HCT116 (cell line): ENCODE results near the gene BCAR3. TPM values are rescaled to one million over a fixed set of nuclear protein-coding genes. Genes with fewer than 3 reads are reported as not detected.

Source experiments
- ATAC-seq: fragments of 200-7000 bp; cut with Tn5 transposase; 2 replicates; pipeline ENCODE4 v1.9.1; 2020; ENCODE audit warnings: mild to moderate bottlenecking, moderate library complexity
- BruUV-seq: library from RNA; stranded (reverse); fragments of 400-500 nt; replicated peaks from 2 replicates; lab custom pipeline; 2021; lab: Mats Ljungman, UMichigan
- CTCF ChIA-PET: fragments of 300-600 bp; sonication (Branson Sonifier 250); formaldehyde crosslinking; loops from one replicate; lab custom pipeline; 2021; ENCODE audit warnings: antibody characterized with exemption; lab: Charles Lee
- POLR2A ChIA-PET: fragments of 300-600, 350-600 bp; sonication (Branson Sonifier 250); formaldehyde crosslinking; loops from one replicate; lab custom pipeline; 2021; ENCODE audit warnings: antibody characterized with exemption; lab: Charles Lee
- RAD21 ChIA-PET, 2 experiments: fragments of 300-600 bp; sonication (Branson Sonifier 250); formaldehyde crosslinking; loops; one replicate each; lab custom pipeline; 2023; ENCODE audit warnings: low total read pairs in 2 of 2; ENCODE audit not compliant: uncharacterized antibody in 2 of 2, unreplicated experiment in 2 of 2, low non-redundant PET in 1 of 2; lab: Charles Lee
- DNase-seq: peaks from one replicate; pipeline ENCODE4 v3.0.0-alpha.2; 2010; ENCODE audit warnings: low read depth, low spot score
- H2AFZ ChIP-seq: fragments of 200-600 bp; shearing (Covaris generic), sonication (generic); 2 replicates; pipeline ENCODE4 v1.6.1; 2017; ENCODE audit warnings: low read depth, mixed run types, mixed read lengths, antibody characterized with exemption, low read length; ENCODE audit not compliant: poor library complexity, severe bottlenecking
- H3K27ac ChIP-seq: 2 replicates; pipeline ENCODE4 v1.5.1; 2012; ENCODE audit warnings: low read depth, low read length
- H3K27me3 ChIP-seq: fragments of 200-600 bp; sonication (generic); 2 replicates; pipeline ENCODE4 v1.6.1; 2016; ENCODE audit warnings: mixed run types, low read length, mixed read lengths; ENCODE audit not compliant: insufficient read depth
- H3K36me3 ChIP-seq, 2 experiments: fragments of 200-500 bp in 1 of 2; fragments of 200-600 bp in 1 of 2; sonication (Bioruptor generic) in 1 of 2; sonication (generic) in 1 of 2; 2 replicates each; pipeline versions ENCODE4 v1.5.1 to v1.6.1; 2014 to 2016; ENCODE audit warnings: low read length in 2 of 2, inconsistent platforms in 1 of 2, mixed read lengths in 1 of 2, mixed run types in 1 of 2; ENCODE audit not compliant: insufficient read depth in 2 of 2, control insufficient read depth in 1 of 2
- H3K4me1 ChIP-seq, 2 experiments: fragments of 200-600 bp in 1 of 2; sonication (generic) in 1 of 2; 2 replicates each; pipeline versions ENCODE4 v1.5.1 to v1.6.1; 2012 to 2017; ENCODE audit warnings: low read length in 2 of 2, inconsistent platforms in 1 of 2, mild to moderate bottlenecking in 1 of 2, mixed read lengths in 1 of 2, mixed run types in 1 of 2, moderate library complexity in 1 of 2; ENCODE audit not compliant: insufficient read depth in 2 of 2, control insufficient read depth in 1 of 2
- H3K4me2 ChIP-seq: fragments of 200-600 bp; sonication (generic); 2 replicates; pipeline ENCODE4 v1.6.1; 2017; ENCODE audit warnings: mixed run types, low read length, mixed read lengths
- H3K4me3 ChIP-seq, 2 experiments: fragments of 200-600 bp in 1 of 2; sonication (generic) in 1 of 2; replicated peaks in 1 of 2; 2 replicates each; pipeline ENCODE4 v1.5.1; 2011 to 2016; ENCODE audit warnings: low read length in 2 of 2, control low read depth in 1 of 2, low read depth in 1 of 2, mild to moderate bottlenecking in 1 of 2, mixed read lengths in 1 of 2, mixed run types in 1 of 2
- H3K79me2 ChIP-seq: fragments of 200-600 bp; sonication (generic); 2 replicates; pipeline ENCODE4 v1.6.1; 2017; ENCODE audit warnings: mild to moderate bottlenecking, mixed run types, low read length, moderate library complexity, mixed read lengths; ENCODE audit not compliant: insufficient read depth
- H3K9ac ChIP-seq: fragments of 200-600 bp; sonication (generic); 2 replicates; pipeline ENCODE4 v1.6.1; 2016; ENCODE audit warnings: low read length, mixed read lengths
- H3K9me2 ChIP-seq: fragments of 200-600 bp; sonication (generic), shearing (Covaris generic); 2 replicates; pipeline ENCODE4 v1.6.1; 2017; ENCODE audit warnings: mixed run types, mild to moderate bottlenecking, moderate library complexity; ENCODE audit not compliant: insufficient read depth
- H3K9me3 ChIP-seq, 2 experiments: fragments of 200-500 bp in 1 of 2; fragments of 200-600 bp in 1 of 2; sonication (Bioruptor generic) in 1 of 2; sonication (generic) in 1 of 2; 2 replicates each; pipeline ENCODE4 v1.6.1; 2014 to 2017; ENCODE audit warnings: low read length in 2 of 2, mixed read lengths in 2 of 2, inconsistent platforms in 1 of 2, low read depth in 1 of 2, mild to moderate bottlenecking in 1 of 2, mixed run types in 1 of 2, moderate library complexity in 1 of 2; ENCODE audit not compliant: control insufficient read depth in 1 of 2, insufficient read depth in 1 of 2
- H4K20me1 ChIP-seq: fragments of 200-600 bp; sonication (generic), shearing (Covaris generic); 2 replicates; pipeline ENCODE4 v1.6.1; 2017; ENCODE audit warnings: mixed run types, mild to moderate bottlenecking, moderate library complexity; ENCODE audit not compliant: insufficient read depth
- CBX3 ChIP-seq: IDR thresholded peaks from 2 replicates; pipeline ENCODE4 v1.6.1; 2012; ENCODE audit warnings: low read depth
- CEBPB ChIP-seq: IDR thresholded peaks from 2 replicates; pipeline ENCODE4 v1.6.1; 2012; ENCODE audit warnings: low read depth
- ELF1 ChIP-seq: IDR thresholded peaks from 2 replicates; pipeline ENCODE4 v1.6.1; 2012; ENCODE audit warnings: low read depth, borderline replicate concordance
- EZH2 ChIP-seq: fragments of 200-600 bp; sonication (generic); IDR thresholded peaks from 2 replicates; pipeline ENCODE4 v1.6.1; 2017; ENCODE audit warnings: antibody characterized with exemption, mixed run types
- JUND ChIP-seq: IDR thresholded peaks from 2 replicates; pipeline ENCODE4 v1.6.1; 2012
- POLR2AphosphoS5 ChIP-seq: IDR thresholded peaks from 2 replicates; pipeline ENCODE4 v1.6.1; 2011; ENCODE audit warnings: mild to moderate bottlenecking, low read depth, low read length, moderate library complexity
- RAD21 ChIP-seq: IDR thresholded peaks from 2 replicates; pipeline ENCODE4 v1.6.1; 2012; ENCODE audit warnings: low read depth, mild to moderate bottlenecking
- SP1 ChIP-seq: IDR thresholded peaks from 2 replicates; pipeline ENCODE4 v1.6.1; 2012; ENCODE audit warnings: low read depth
- SRF ChIP-seq: IDR thresholded peaks from 2 replicates; pipeline ENCODE4 v1.6.1; 2012; ENCODE audit warnings: low read depth
- YY1 ChIP-seq: IDR thresholded peaks from 2 replicates; pipeline ENCODE4 v1.6.1; 2011; ENCODE audit warnings: low read length, low read depth, moderate library complexity, mild to moderate bottlenecking; ENCODE audit not compliant: insufficient replicate concordance; ENCODE audit errors: extremely low read depth
- ZFX ChIP-seq: fragments of 450-650 bp; IDR thresholded peaks from 2 replicates; pipeline ENCODE4 v1.6.1; 2017
- intact Hi-C: fragments of 100-400 bp; cut with micrococcal nuclease; formaldehyde crosslinking; loops from 2 replicates; pipeline ENCODE4 v1.10.0; 2022
- total RNA-seq: library from RNA; stranded (reverse); gene quantifications from one replicate; pipeline ENCODE4 v1.2.1, GENCODE V29; 2021; ENCODE audit not compliant: unreplicated experiment
- TF ChIP-seq, protein P1 (sequence below): IDR thresholded peaks from 2 replicates; pipeline ENCODE4 v1.6.1; 2011; ENCODE audit warnings: mild to moderate bottlenecking, low read length, moderate library complexity; ENCODE audit not compliant: insufficient replicate concordance; ENCODE audit errors: extremely low read depth
- TF ChIP-seq, protein P2 (sequence below): IDR thresholded peaks from 2 replicates; pipeline ENCODE4 v1.6.1; 2012
- TF ChIP-seq, protein P3 (sequence below): IDR thresholded peaks from 2 replicates; pipeline ENCODE4 v1.6.1; 2012; ENCODE audit warnings: low read depth

BCAR3 gene
- total RNA-seq, 1 experiment from 2014 or later, result 24.5 TPM

DNA sequence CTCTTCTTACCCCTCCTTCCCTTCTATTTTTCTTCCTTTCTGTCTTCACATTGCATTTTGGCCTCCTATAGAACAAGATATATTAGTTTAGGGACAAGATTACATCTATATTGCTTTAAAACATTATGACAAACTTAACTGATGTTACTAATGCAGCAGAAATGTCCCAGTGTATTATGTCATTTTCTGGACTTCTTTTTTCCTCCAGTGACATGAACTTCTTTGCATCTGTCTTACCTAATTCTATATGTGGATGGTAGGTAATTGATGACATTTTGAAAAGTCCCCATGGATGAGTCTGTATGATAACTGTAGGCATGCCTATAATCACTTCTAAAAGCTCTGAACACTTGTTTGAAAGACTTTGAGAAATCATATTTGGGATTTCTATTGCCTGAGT is 144.2 kb downstream of the BCAR3 start:
- no peak overlapping the region for H3K9ac ChIP-seq
- no peaks in the 10 kb centered on the region for H3K4me1 ChIP-seq
- BruUV-seq, result no TSS peak
- RAD21 ChIA-PET, result no interaction called here
- CTCF ChIA-PET, result no interaction called here
- intact Hi-C loops, result no loop called here
- ATAC-seq (no peak), DNase-seq (no peak)
- H3K9me2 ChIP-seq, result no peaks in the 10 kb centered on the region
- H2AFZ ChIP-seq, result no peak overlapping the region
- H3K27me3 ChIP-seq, result no peaks in the 10 kb centered on the region
- no peak overlapping the region for H3K4me2 ChIP-seq
- no peak for TF ChIP-seq ELF1
- TF ChIP-seq EZH2, result no peak
- no peak for TF ChIP-seq POLR2AphosphoS5
- no peak for TF ChIP-seq SP1
- no peak for TF ChIP-seq RAD21
- TF ChIP-seq, protein P1, sequence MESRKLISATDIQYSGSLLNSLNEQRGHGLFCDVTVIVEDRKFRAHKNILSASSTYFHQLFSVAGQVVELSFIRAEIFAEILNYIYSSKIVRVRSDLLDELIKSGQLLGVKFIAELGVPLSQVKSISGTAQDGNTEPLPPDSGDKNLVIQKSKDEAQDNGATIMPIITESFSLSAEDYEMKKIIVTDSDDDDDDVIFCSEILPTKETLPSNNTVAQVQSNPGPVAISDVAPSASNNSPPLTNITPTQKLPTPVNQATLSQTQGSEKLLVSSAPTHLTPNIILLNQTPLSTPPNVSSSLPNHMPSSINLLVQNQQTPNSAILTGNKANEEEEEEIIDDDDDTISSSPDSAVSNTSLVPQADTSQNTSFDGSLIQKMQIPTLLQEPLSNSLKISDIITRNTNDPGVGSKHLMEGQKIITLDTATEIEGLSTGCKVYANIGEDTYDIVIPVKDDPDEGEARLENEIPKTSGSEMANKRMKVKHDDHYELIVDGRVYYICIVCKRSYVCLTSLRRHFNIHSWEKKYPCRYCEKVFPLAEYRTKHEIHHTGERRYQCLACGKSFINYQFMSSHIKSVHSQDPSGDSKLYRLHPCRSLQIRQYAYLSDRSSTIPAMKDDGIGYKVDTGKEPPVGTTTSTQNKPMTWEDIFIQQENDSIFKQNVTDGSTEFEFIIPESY, result no peak
- TF ChIP-seq, protein P2, sequence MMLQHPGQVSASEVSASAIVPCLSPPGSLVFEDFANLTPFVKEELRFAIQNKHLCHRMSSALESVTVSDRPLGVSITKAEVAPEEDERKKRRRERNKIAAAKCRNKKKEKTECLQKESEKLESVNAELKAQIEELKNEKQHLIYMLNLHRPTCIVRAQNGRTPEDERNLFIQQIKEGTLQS, result no peak
- no peaks in the 10 kb centered on the region for H3K9me3 ChIP-seq
- H3K79me2 ChIP-seq, result no peaks in the 10 kb centered on the region
- H3K4me3 ChIP-seq, result no peak overlapping the region
- POLR2A ChIA-PET, result no interaction called here
- no peaks in the 10 kb centered on the region for H4K20me1 ChIP-seq
- 0 out of 4 replicates have a peak, but pooled peaks cover 0 to 2% of the 10 kb centered on the region in 2 experiments for H3K36me3 ChIP-seq
- H3K27ac ChIP-seq, result no peak overlapping the region

DNA sequence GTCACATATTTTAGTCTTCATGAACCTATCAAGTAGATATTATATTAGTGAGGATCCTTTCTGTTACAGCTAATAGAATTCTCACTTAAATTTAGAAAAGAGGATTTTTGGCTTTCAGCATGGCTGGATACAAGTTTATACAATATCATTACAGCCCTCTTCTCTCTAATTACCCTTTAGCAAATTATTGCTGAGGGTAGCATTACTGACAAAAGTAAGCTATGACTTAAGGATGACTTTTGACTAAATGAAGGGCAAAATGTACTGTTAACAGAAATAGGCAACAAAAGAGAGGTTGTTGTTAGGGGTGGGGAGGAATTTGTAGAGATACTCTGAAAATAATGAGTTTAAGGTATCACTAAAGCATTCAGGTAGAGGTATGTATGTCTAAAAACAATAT is 148.0 kb downstream of the BCAR3 start:
- Histone ChIP-seq H3K27ac (no peak overlapping the region), H3K36me3 (peaks cover 0 to 6% of the 10 kb centered on the region in 2 experiments; a peak in 1 of 4 replicates), H4K20me1 (no peaks in the 10 kb centered on the region), H3K9me2 (no peaks in the 10 kb centered on the region), H3K4me2 (no peak overlapping the region), H3K9me3 (no peaks in the 10 kb centered on the region), H3K4me1 (no peaks in the 10 kb centered on the region), H3K27me3 (no peaks in the 10 kb centered on the region), H2AFZ (no peak overlapping the region), H3K9ac (no peak overlapping the region), H3K4me3 (no peak overlapping the region), H3K79me2 (no peaks in the 10 kb centered on the region)
- intact Hi-C loops, result no loop called here
- no peak for ATAC-seq
- DNase-seq, result no peak
- ChIA-PET RAD21 (no interaction called here), POLR2A (no interaction called here), CTCF (no interaction called here)
- BruUV-seq, result no TSS peak
- TF ChIP-seq YY1 (no peak), JUND (no peak), SRF (no peak), CBX3 (no peak), CEBPB (no peak), ZFX (no peak)
- TF ChIP-seq, protein P3, sequence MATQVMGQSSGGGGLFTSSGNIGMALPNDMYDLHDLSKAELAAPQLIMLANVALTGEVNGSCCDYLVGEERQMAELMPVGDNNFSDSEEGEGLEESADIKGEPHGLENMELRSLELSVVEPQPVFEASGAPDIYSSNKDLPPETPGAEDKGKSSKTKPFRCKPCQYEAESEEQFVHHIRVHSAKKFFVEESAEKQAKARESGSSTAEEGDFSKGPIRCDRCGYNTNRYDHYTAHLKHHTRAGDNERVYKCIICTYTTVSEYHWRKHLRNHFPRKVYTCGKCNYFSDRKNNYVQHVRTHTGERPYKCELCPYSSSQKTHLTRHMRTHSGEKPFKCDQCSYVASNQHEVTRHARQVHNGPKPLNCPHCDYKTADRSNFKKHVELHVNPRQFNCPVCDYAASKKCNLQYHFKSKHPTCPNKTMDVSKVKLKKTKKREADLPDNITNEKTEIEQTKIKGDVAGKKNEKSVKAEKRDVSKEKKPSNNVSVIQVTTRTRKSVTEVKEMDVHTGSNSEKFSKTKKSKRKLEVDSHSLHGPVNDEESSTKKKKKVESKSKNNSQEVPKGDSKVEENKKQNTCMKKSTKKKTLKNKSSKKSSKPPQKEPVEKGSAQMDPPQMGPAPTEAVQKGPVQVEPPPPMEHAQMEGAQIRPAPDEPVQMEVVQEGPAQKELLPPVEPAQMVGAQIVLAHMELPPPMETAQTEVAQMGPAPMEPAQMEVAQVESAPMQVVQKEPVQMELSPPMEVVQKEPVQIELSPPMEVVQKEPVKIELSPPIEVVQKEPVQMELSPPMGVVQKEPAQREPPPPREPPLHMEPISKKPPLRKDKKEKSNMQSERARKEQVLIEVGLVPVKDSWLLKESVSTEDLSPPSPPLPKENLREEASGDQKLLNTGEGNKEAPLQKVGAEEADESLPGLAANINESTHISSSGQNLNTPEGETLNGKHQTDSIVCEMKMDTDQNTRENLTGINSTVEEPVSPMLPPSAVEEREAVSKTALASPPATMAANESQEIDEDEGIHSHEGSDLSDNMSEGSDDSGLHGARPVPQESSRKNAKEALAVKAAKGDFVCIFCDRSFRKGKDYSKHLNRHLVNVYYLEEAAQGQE, result no peak
- TF ChIP-seq, protein P2, result no peak
